Measurements from ENCODE around the gene DPP10. TPM values are rescaled to one million over a fixed set of nuclear protein-coding genes. Genes with fewer than 3 reads are reported as not detected.

The DPP10 gene
- total and polyA plus RNA-seq, 4 experiments from 2014 or later: not detected

- Mint-ChIP-seq H3K4me3 (no peak overlapping the region), H3K4me1 (no peaks in the 10 kb centered on the region), H3K36me3 (no peaks in the 10 kb centered on the region), H3K27ac (no peak overlapping the region), H3K27me3 (no peaks in the 10 kb centered on the region), H3K9me3 (peaks cover 0 to 9% (median 3%) of the 10 kb centered on the region in 8 donors)
- H3K9me3 ChIP-seq (ENCODE audit: control insufficient read depth in 1 of 2, low read length in 2 of 2): no peaks in the 10 kb centered on the region
- DNase-seq: no peak
- ChIA-PET CTCF (ENCODE audit: partially characterized antibody) (no interaction called here), POLR2A (ENCODE audit: partially characterized antibody) (no interaction called here)
- H3K4me3 ChIP-seq (ENCODE audit: low read length in 2 of 2): no peak overlapping the region
- intact Hi-C loops (cut with micrococcal nuclease): no loop called here
- H3K36me3 ChIP-seq (ENCODE audit: insufficient read depth, low read length): no peaks in the 10 kb centered on the region
- H3K27me3 ChIP-seq (ENCODE audit: insufficient read depth, low read length): no peaks in the 10 kb centered on the region
- no peaks in the 10 kb centered on the region for H3K4me1 ChIP-seq (ENCODE audit: insufficient read depth, low read length)
- H3K27ac ChIP-seq (ENCODE audit: low read depth, low read length): no peak overlapping the region
These were observed 754.1 kb downstream of the DPP10 start for GRCh38 chr2:115196587-115196986.

- Mint-ChIP-seq H3K27ac (no peak overlapping the region), H3K4me1 (no peaks in the 10 kb centered on the region), H3K9me3 (peaks cover 0 to 9% (median 2%) of the 10 kb centered on the region in 8 donors), H3K4me3 (no peak overlapping the region), H3K36me3 (no peaks in the 10 kb centered on the region), H3K27me3 (no peaks in the 10 kb centered on the region)
- Histone ChIP-seq H3K9me3 (ENCODE audit: control insufficient read depth in 1 of 2, low read length in 2 of 2) (no peaks in the 10 kb centered on the region), H3K27me3 (ENCODE audit: insufficient read depth, low read length) (no peaks in the 10 kb centered on the region), H3K4me1 (ENCODE audit: insufficient read depth, low read length) (no peaks in the 10 kb centered on the region), H3K27ac (ENCODE audit: low read depth, low read length) (no peak overlapping the region), H3K4me3 (ENCODE audit: low read length in 2 of 2) (no peak overlapping the region), H3K36me3 (ENCODE audit: insufficient read depth, low read length) (no peaks in the 10 kb centered on the region)
- ChIA-PET CTCF (ENCODE audit: partially characterized antibody) (no interaction called here), POLR2A (ENCODE audit: partially characterized antibody) (no interaction called here)
- DNase-seq: no peak
- intact Hi-C loops (cut with micrococcal nuclease): no loop called here
These were observed 757.5 kb downstream of the DPP10 start for GRCh38 chr2:115199966-115200365.

DNA sequence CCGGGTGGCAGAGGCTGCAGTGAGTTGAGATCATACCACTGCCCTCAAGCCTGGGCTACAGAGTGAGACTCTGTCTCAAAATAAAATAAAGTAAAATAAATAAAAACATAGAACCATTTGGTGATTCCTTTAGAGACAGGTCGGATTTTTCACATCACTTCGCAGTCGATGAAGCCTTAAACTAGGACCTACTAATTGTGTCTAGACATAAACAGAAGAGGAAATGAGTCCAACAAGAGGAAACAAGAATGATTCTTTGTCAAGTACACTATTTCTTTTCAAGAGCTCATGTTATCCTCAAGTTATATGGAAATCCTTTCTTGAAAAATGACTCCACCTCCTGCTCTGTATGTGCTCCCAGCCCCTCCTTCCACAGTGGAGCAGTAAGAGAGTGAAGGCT lies 758.9 kb downstream of the DPP10 start:
- DNase-seq: no peak
- H3K27ac Mint-ChIP-seq: no peak overlapping the region
- no peaks in the 10 kb centered on the region for H3K27me3 Mint-ChIP-seq
- POLR2A ChIA-PET (ENCODE audit: partially characterized antibody): no interaction called here
- Histone ChIP-seq H3K27me3 (ENCODE audit: insufficient read depth, low read length) (no peaks in the 10 kb centered on the region), H3K36me3 (ENCODE audit: insufficient read depth, low read length) (no peaks in the 10 kb centered on the region), H3K27ac (ENCODE audit: low read depth, low read length) (no peak overlapping the region), H3K4me1 (ENCODE audit: insufficient read depth, low read length) (no peaks in the 10 kb centered on the region), H3K9me3 (ENCODE audit: control insufficient read depth in 1 of 2, low read length in 2 of 2) (no peaks in the 10 kb centered on the region), H3K4me3 (ENCODE audit: low read length in 2 of 2) (no peak overlapping the region)
- peaks cover 0 to 11% (median 5%) of the 10 kb centered on the region in 8 donors for H3K9me3 Mint-ChIP-seq
- CTCF ChIA-PET (ENCODE audit: partially characterized antibody): no interaction called here
- no peaks in the 10 kb centered on the region for H3K4me1 Mint-ChIP-seq
- no peak overlapping the region for H3K4me3 Mint-ChIP-seq
- no peaks in the 10 kb centered on the region for H3K36me3 Mint-ChIP-seq
- intact Hi-C loops (cut with micrococcal nuclease): no loop called here

DNA sequence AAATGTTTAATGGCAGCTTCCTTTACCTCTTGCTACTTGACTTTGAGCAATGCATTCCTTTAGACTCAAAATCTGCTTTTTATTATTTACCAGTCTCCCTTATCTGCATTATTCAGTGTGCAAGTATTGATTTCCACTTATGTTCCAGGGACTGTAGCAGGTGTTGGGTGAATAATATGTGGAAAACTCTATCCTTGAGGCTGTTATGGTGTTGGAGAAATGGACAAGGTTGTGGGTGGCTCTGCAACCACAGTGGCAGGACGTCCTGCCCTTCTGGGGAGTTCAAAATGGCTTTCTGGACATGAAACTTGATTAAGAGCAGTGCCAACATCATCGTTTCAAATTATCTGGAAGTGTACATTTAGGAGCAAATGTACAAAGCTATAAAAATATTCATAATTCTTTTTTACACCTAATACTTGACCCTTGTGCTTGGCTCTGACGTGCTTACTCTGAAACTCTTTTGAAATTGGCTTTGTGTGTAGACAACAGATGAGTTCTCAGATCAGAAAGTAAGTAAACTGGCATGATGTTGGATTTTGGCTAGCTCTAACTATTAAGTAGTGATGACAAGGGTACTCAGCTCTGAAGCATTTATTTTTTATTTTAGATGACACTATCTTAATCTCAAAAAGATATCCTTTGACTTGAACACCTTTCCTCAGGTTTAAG lies 766.2 kb downstream of the DPP10 start:
- ChIA-PET CTCF (ENCODE audit: partially characterized antibody) (no interaction called here), POLR2A (ENCODE audit: partially characterized antibody) (no interaction called here)
- Histone ChIP-seq H3K9me3 (ENCODE audit: control insufficient read depth in 1 of 2, low read length in 2 of 2) (no peaks in the 10 kb centered on the region), H3K4me1 (ENCODE audit: insufficient read depth, low read length) (no peaks in the 10 kb centered on the region), H3K4me3 (ENCODE audit: low read length in 2 of 2) (no peak overlapping the region), H3K27me3 (ENCODE audit: insufficient read depth, low read length) (no peaks in the 10 kb centered on the region), H3K27ac (ENCODE audit: low read depth, low read length) (no peak overlapping the region), H3K36me3 (ENCODE audit: insufficient read depth, low read length) (no peaks in the 10 kb centered on the region)
- no peaks in the 10 kb centered on the region for H3K4me1 Mint-ChIP-seq
- intact Hi-C loops (cut with micrococcal nuclease): no loop called here
- DNase-seq: no peak
- no peak overlapping the region for H3K4me3 Mint-ChIP-seq
- H3K36me3 Mint-ChIP-seq: no peaks in the 10 kb centered on the region
- H3K27ac Mint-ChIP-seq: no peak overlapping the region
- no peaks in the 10 kb centered on the region for H3K27me3 Mint-ChIP-seq
- H3K9me3 Mint-ChIP-seq: peaks cover 3 to 12% (median 7%) of the 10 kb centered on the region in 8 donors

- Histone ChIP-seq H3K4me3 (ENCODE audit: low read length in 2 of 2) (no peak overlapping the region), H3K4me1 (ENCODE audit: insufficient read depth, low read length) (no peaks in the 10 kb centered on the region), H3K9me3 (ENCODE audit: control insufficient read depth in 1 of 2, low read length in 2 of 2) (no peaks in the 10 kb centered on the region), H3K27ac (ENCODE audit: low read depth, low read length) (no peak overlapping the region), H3K27me3 (ENCODE audit: insufficient read depth, low read length) (no peaks in the 10 kb centered on the region), H3K36me3 (ENCODE audit: insufficient read depth, low read length) (no peaks in the 10 kb centered on the region)
- Mint-ChIP-seq H3K27ac (no peak overlapping the region), H3K4me1 (no peaks in the 10 kb centered on the region), H3K36me3 (no peaks in the 10 kb centered on the region), H3K4me3 (no peak overlapping the region), H3K9me3 (peaks cover 0 to 7% (median 2%) of the 10 kb centered on the region in 8 donors), H3K27me3 (no peaks in the 10 kb centered on the region)
- intact Hi-C loops (cut with micrococcal nuclease): no loop called here
- ChIA-PET CTCF (ENCODE audit: partially characterized antibody) (no interaction called here), POLR2A (ENCODE audit: partially characterized antibody) (no interaction called here)
- DNase-seq: no peak
These were observed 771.6 kb downstream of the DPP10 start for GRCh38 chr2:115214050-115214449.

GRCh38 chr2:115219296-115219695 lies 776.9 kb downstream of the DPP10 start:
- Histone ChIP-seq H3K27ac (ENCODE audit: low read depth, low read length) (no peak overlapping the region), H3K4me3 (ENCODE audit: low read length in 2 of 2) (no peak overlapping the region), H3K36me3 (ENCODE audit: insufficient read depth, low read length) (no peaks in the 10 kb centered on the region), H3K27me3 (ENCODE audit: insufficient read depth, low read length) (no peaks in the 10 kb centered on the region), H3K9me3 (ENCODE audit: control insufficient read depth in 1 of 2, low read length in 2 of 2) (no peaks in the 10 kb centered on the region), H3K4me1 (ENCODE audit: insufficient read depth, low read length) (no peaks in the 10 kb centered on the region)
- ChIA-PET POLR2A (ENCODE audit: partially characterized antibody) (no interaction called here), CTCF (ENCODE audit: partially characterized antibody) (no interaction called here)
- Mint-ChIP-seq H3K4me3 (no peak overlapping the region), H3K9me3 (peaks cover 0 to 11% (median 3%) of the 10 kb centered on the region in 8 donors), H3K4me1 (no peaks in the 10 kb centered on the region), H3K27me3 (no peaks in the 10 kb centered on the region), H3K27ac (no peak overlapping the region), H3K36me3 (no peaks in the 10 kb centered on the region)
- intact Hi-C loops (cut with micrococcal nuclease): no loop called here
- no peak for DNase-seq

GRCh38 chr2:115234186-115234585 lies 791.7 kb downstream of the DPP10 start:
- H3K9me3 ChIP-seq (ENCODE audit: control insufficient read depth in 1 of 2, low read length in 2 of 2): peaks cover 0 to 4% of the 10 kb centered on the region in 2 donors
- CTCF ChIA-PET (ENCODE audit: partially characterized antibody): no interaction called here
- H3K4me3 ChIP-seq (ENCODE audit: low read length in 2 of 2): no peak overlapping the region
- no peaks in the 10 kb centered on the region for H3K27me3 Mint-ChIP-seq
- POLR2A ChIA-PET (ENCODE audit: partially characterized antibody): no interaction called here
- H3K36me3 ChIP-seq (ENCODE audit: insufficient read depth, low read length): no peaks in the 10 kb centered on the region
- H3K4me3 Mint-ChIP-seq: no peak overlapping the region
- no peaks in the 10 kb centered on the region for H3K27me3 ChIP-seq (ENCODE audit: insufficient read depth, low read length)
- H3K4me1 ChIP-seq (ENCODE audit: insufficient read depth, low read length): no peaks in the 10 kb centered on the region
- H3K27ac Mint-ChIP-seq: no peak overlapping the region
- H3K36me3 Mint-ChIP-seq: no peaks in the 10 kb centered on the region
- peaks cover 2 to 14% (median 5%) of the 10 kb centered on the region in 8 donors for H3K9me3 Mint-ChIP-seq
- DNase-seq: no peak
- intact Hi-C loops (cut with micrococcal nuclease): no loop called here
- H3K27ac ChIP-seq (ENCODE audit: low read depth, low read length): no peak overlapping the region
- no peaks in the 10 kb centered on the region for H3K4me1 Mint-ChIP-seq

- H3K4me1 Mint-ChIP-seq: no peaks in the 10 kb centered on the region
- no peaks in the 10 kb centered on the region for H3K36me3 Mint-ChIP-seq
- H3K36me3 ChIP-seq (ENCODE audit: insufficient read depth, low read length): no peaks in the 10 kb centered on the region
- ChIA-PET CTCF (ENCODE audit: partially characterized antibody) (no interaction called here), POLR2A (ENCODE audit: partially characterized antibody) (no interaction called here)
- no peaks in the 10 kb centered on the region for H3K4me1 ChIP-seq (ENCODE audit: insufficient read depth, low read length)
- no peaks in the 10 kb centered on the region for H3K27me3 Mint-ChIP-seq
- H3K9me3 Mint-ChIP-seq: peaks cover 2 to 16% (median 5%) of the 10 kb centered on the region in 8 donors
- intact Hi-C loops (cut with micrococcal nuclease): no loop called here
- H3K27ac ChIP-seq (ENCODE audit: low read depth, low read length): no peak overlapping the region
- no peaks in the 10 kb centered on the region for H3K27me3 ChIP-seq (ENCODE audit: insufficient read depth, low read length)
- peaks cover 0 to 5% of the 10 kb centered on the region in 2 donors for H3K9me3 ChIP-seq (ENCODE audit: control insufficient read depth in 1 of 2, low read length in 2 of 2)
- DNase-seq: no peak
- H3K4me3 ChIP-seq (ENCODE audit: low read length in 2 of 2): no peak overlapping the region
- no peak overlapping the region for H3K4me3 Mint-ChIP-seq
- no peak overlapping the region for H3K27ac Mint-ChIP-seq
These were observed 792.3 kb downstream of the DPP10 start for GRCh38 chr2:115234737-115235136.

All from CD4-positive, alpha-beta memory T cell (primary cell).